ENCODE results near the gene CLMN. TPM values are rescaled to one million over a fixed set of nuclear protein-coding genes. Genes with fewer than 3 reads are reported as not detected.
A peak's percentile ranks its signal among the peaks of the same experiment; 100 is the strongest.

The CLMN gene
- polyA plus RNA-seq, 3 donors = 22.0 to 33.7 (median 23.2) TPM

GRCh38 chr14:95314609-95315008 is 5.1 kb downstream of the CLMN start:
- no peak overlapping the region for H2AFZ ChIP-seq (ENCODE audit: insufficient read depth, low read depth, low read length, poor library complexity, severe bottlenecking)
- peak overlapping the region; percentile 67 for H3K9ac ChIP-seq (ENCODE audit: insufficient read depth, low read length, poor library complexity, severe bottlenecking)
- Mint-ChIP-seq H3K36me3 (peaks cover 19 to 23% of the 10 kb centered on the region in 2 donors), H3K4me3 (peak overlapping the region in 1 of 2 donors; percentile 67), H3K27me3 (ENCODE audit: low read depth in 3 of 3) (peaks cover 0 to 19% (median 7%) of the 10 kb centered on the region in 3 donors), H3K9me3 (peaks cover 0 to 2% (median 0%) of the 10 kb centered on the region in 7 donors), H3K27ac (peak overlapping the region; percentile 94 to 99 (median 97)), H3K4me1 (peaks cover 90% of the 10 kb centered on the region)
- H4K20me1 ChIP-seq (ENCODE audit: insufficient read depth, low read length) = peaks cover 33% of the 10 kb centered on the region
- H3K4me3 ChIP-seq (replicated peaks in 1 of 3; ENCODE audit: low read depth in 2 of 3, low read length in 3 of 3) = peak overlapping the region in 1 of 3 experiments; percentile 42
- no peaks in the 10 kb centered on the region for H3K36me3 ChIP-seq (replicated peaks in 1 of 2; ENCODE audit: control insufficient read depth in 1 of 2, insufficient read depth in 2 of 2, low read length in 2 of 2)
- H3K27ac ChIP-seq (ENCODE audit: low read depth in 1 of 2, low read length in 2 of 2) = peak overlapping the region; percentile 96 to 97
- peaks cover 75 to 81% of the 10 kb centered on the region in 2 donors for H3K4me1 ChIP-seq (ENCODE audit: control insufficient read depth in 1 of 2, insufficient read depth in 2 of 2, low read length in 2 of 2)
- TF ChIP-seq CTCF (IDR thresholded peaks at IDR 0.05) = no peak
- H3K9me3 ChIP-seq (replicated peaks in 1 of 2; ENCODE audit: control insufficient read depth in 1 of 2, insufficient read depth in 1 of 2, low read length in 2 of 2) = no peaks in the 10 kb centered on the region
- WGBS (ENCODE audit: insufficient coverage) = 64% methylated on average over 6 of the region's 6 CpGs
- peak; percentile 74 to 87 (median 86) for DNase-seq
- no peaks in the 10 kb centered on the region for H3K27me3 ChIP-seq (ENCODE audit: control insufficient read depth in 2 of 2, insufficient read depth in 2 of 2, low read length in 2 of 2)
- H3K79me2 ChIP-seq (ENCODE audit: insufficient read depth, low read length) = peaks cover 58% of the 10 kb centered on the region
- peak overlapping the region; percentile 49 for H3K4me2 ChIP-seq (replicated peaks; ENCODE audit: extremely low read depth, low read length, poor library complexity, severe bottlenecking)
- intact Hi-C loops (cut with micrococcal nuclease) = loop anchor here (2.0 to 10.0 kb wide), 4 partner anchors 172 to 1357 kb away; partner anchors contain the start of gene SYNE3 (in 1 of the 2)

- WGBS (ENCODE audit: insufficient coverage) = 0% methylated on average over 4 of the region's 5 CpGs
- peak; percentile 93 to 99 (median 97) for DNase-seq
- Mint-ChIP-seq H3K4me3 (peak overlapping the region; percentile 51 to 69), H3K27ac (peak overlapping the region; percentile 94 to 99 (median 97)), H3K9me3 (peaks cover 0 to 2% (median 0%) of the 10 kb centered on the region in 7 donors), H3K36me3 (peaks cover 20 to 28% of the 10 kb centered on the region in 2 donors), H3K4me1 (peaks cover 95% of the 10 kb centered on the region), H3K27me3 (ENCODE audit: low read depth in 3 of 3) (peaks cover 0 to 12% (median 6%) of the 10 kb centered on the region in 3 donors)
- Histone ChIP-seq H3K79me2 (ENCODE audit: insufficient read depth, low read length) (peaks cover 56% of the 10 kb centered on the region), H3K4me3 (replicated peaks in 1 of 3; ENCODE audit: low read depth in 2 of 3, low read length in 3 of 3) (peak overlapping the region in 1 of 3 experiments; percentile 42), H3K27ac (ENCODE audit: low read depth in 1 of 2, low read length in 2 of 2) (peak overlapping the region; percentile 96 to 97), H2AFZ (ENCODE audit: insufficient read depth, low read depth, low read length, poor library complexity, severe bottlenecking) (no peak overlapping the region), H3K36me3 (replicated peaks in 1 of 2; ENCODE audit: control insufficient read depth in 1 of 2, insufficient read depth in 2 of 2, low read length in 2 of 2) (no peaks in the 10 kb centered on the region), H3K9me3 (replicated peaks in 1 of 2; ENCODE audit: control insufficient read depth in 1 of 2, insufficient read depth in 1 of 2, low read length in 2 of 2) (no peaks in the 10 kb centered on the region), H3K4me2 (replicated peaks; ENCODE audit: extremely low read depth, low read length, poor library complexity, severe bottlenecking) (peak overlapping the region; percentile 49), H3K27me3 (ENCODE audit: control insufficient read depth in 2 of 2, insufficient read depth in 2 of 2, low read length in 2 of 2) (no peaks in the 10 kb centered on the region), H3K9ac (ENCODE audit: insufficient read depth, low read length, poor library complexity, severe bottlenecking) (peak overlapping the region; percentile 67), H4K20me1 (ENCODE audit: insufficient read depth, low read length) (peaks cover 39% of the 10 kb centered on the region), H3K4me1 (ENCODE audit: control insufficient read depth in 1 of 2, insufficient read depth in 2 of 2, low read length in 2 of 2) (peaks cover 74% of the 10 kb centered on the region in 2 donors)
- TF ChIP-seq CTCF (IDR thresholded peaks at IDR 0.05) = no peak
- intact Hi-C loops (cut with micrococcal nuclease) = loop anchor here (2.0 to 10.0 kb wide), 4 partner anchors 171 to 1356 kb away; partner anchors contain the start of gene SYNE3 (in 1 of the 2)
Observed at GRCh38 chr14:95313707-95314106, 6.0 kb downstream of the CLMN start.
